Right lobe of liver (tissue), 4 donors: Measurements from ENCODE around the gene ATG5.

ENCODE experiments used
- CTCF ChIP-seq, 4 donors: fragments of 200-600 bp in 3 of 4; fragments of 450-650 bp in 1 of 4; IDR thresholded peaks; one replicate each; pipeline versions ENCODE4 v1.5.1 to v1.8.0; 2016 to 2022; ENCODE audit warnings: antibody characterized with exemption in 4 of 4, mild to moderate bottlenecking in 2 of 4
- POLR2A ChIP-seq: fragments of 450-650 bp; IDR thresholded peaks from one replicate; pipeline ENCODE4 v1.6.1; 2017; ENCODE audit warnings: antibody characterized with exemption, mild to moderate bottlenecking
- donor health status: DM: no; HTN: no; CAD: no.
- donor health status: DM: no; HTN: no; CAD: no.
- donor health status: DM: no; HTN: yes; CAD: no.

GRCh38 chr6:106286746-106287145 is 38.8 kb downstream of the ATG5 start:
- TF ChIP-seq CTCF (IDR thresholded peaks at IDR 0.05) (no peak), POLR2A (no peak)
